ENCODE data around the gene CAPN6. TPM values are rescaled to one million over a fixed set of nuclear protein-coding genes. Genes with fewer than 3 reads are reported as not detected.

The CAPN6 gene
- total RNA-seq, 1 donor from 2014 or later = 0.28 TPM

GRCh38 chrX:111200327-111200726 lies 70.0 kb downstream of the CAPN6 start:
- no peak for DNase-seq (ENCODE audit: low spot score)
- no peak for ATAC-seq

- no peak for ATAC-seq
- no peak for DNase-seq (ENCODE audit: low spot score)
Observed at GRCh38 chrX:111199505-111199904, 70.8 kb downstream of the CAPN6 start.

Other genes starting within 250 kb of the CAPN6 start
- gene PAK3, start 174.3 kb downstream of the CAPN6 start, total RNA-seq = 0.83 TPM
- gene DCX, start 141.7 kb upstream of the CAPN6 start, total RNA-seq = not detected
- gene SERTM2, start 241.2 kb upstream of the CAPN6 start, total RNA-seq = 0.05 TPM

Data from left lobe of liver (tissue), 2 donors.